ENCODE measurements around the gene CLDN12. TPM values are rescaled to one million over a fixed set of nuclear protein-coding genes. Genes with fewer than 3 reads are reported as not detected.
A peak's percentile ranks its signal among the peaks of the same experiment; 100 is the strongest.

CLDN12 gene
- polyA plus RNA-seq (ENCODE audit: insufficient read length in 4 of 4) = 10 to 100 TPM; 34.3 to 54.0 (median 52.4) TPM

DNA sequence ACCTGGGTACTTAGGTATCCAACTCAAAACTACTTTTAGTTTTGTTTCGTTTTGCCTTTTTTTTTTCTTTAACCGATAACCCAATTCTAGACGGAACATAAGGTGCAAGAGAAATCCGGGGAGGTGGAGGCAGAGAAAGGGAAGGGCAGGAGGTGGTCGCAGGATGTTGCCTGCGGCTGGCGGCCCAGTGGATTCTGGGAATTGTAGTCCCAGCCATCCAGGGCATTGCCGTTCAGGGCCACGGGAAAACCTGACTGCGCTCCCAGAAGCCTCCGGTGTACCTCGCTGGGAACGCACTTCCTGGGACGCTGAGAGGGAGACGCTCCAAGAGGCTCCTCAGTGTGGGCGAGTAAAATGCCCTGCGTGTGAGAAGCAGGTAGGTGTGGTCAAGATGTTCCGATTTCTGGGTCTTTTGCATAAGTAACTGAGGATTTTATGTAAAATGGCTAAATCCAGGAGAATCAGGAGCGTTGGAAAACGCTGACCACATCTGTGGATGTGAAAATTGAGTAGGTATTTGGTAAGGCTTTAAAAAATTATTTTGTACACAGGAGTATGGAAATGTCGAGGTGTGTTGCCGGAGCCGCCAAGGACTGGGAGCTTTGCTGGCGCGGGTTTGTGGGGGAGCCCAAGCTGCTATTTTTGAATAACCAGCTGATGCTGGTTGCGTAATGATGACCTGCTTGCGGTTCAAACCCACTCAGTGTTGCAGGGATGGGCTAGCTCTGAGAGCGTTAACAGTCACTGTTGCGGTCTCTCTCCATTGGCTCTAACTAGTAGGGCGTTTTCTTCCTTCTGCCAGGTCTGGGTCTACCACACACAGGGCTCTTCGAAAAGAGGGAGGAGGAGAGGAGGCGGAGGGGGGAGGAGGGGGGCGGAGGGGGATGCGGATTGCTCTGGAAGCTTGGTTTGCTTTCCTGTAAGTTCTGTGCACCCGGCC is at the start of gene CLDN12:
Gene CLDN12 (plus strand): TSS at position 288 of the 940 bp plus-strand sequence. CDS start 9,216 bp downstream, outside the sequence.
- peak; percentile 72 to 78 (median 74) for DNase-seq (ENCODE audit: low read depth in 4 of 4, low spot score in 3 of 4)

GRCh38 chr7:90383422-90383821 is 19.8 kb upstream of the CLDN12 start:
- no peak for DNase-seq (ENCODE audit: low read depth in 4 of 4, low spot score in 3 of 4)

DNA sequence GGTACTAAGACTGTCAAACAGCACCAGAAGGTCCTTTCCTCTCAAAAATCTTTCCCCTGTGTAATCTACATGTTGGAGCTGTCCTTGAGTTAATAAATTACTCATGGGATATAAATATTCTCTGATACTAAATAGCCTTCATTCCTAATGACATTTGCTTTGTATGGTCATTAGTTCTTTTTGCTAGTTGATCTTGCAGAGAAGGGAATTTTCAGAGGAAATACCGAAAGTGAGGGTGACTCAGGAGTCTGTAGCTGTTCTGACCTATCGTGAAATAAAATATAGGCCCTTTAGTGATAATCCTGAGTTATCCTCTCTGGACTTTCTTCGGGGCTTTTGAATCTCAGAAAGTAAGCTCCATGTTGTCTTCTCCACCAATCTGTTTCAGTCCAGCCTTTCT is 19.4 kb upstream of the CLDN12 start:
- DNase-seq (ENCODE audit: low read depth in 4 of 4, low spot score in 3 of 4) = no peak

DNA sequence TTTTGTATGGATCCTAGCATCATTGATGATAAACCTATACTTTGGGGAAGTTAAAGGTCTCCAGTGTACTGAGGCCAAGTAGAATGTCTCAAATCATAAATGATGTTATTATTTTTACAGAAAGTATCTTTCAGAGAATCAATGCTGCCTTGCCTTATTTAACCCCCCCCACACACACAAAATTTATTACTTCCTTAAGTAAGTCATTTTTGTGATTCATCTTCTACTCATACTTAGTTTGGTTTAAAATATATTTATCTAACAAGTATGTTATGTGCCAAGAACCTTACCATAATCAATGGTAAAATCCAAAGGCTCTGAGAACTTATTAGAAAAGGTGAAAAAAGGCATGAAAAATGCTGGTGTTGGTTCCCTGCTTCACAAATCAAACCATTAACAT is 18.8 kb upstream of the CLDN12 start:
- no peak for DNase-seq (ENCODE audit: low read depth in 4 of 4, low spot score in 3 of 4)

- DNase-seq (ENCODE audit: low read depth in 4 of 4, low spot score in 3 of 4) = no peak
Observed at GRCh38 chr7:90387470-90388240, 15.6 kb upstream of the CLDN12 start.

DNA sequence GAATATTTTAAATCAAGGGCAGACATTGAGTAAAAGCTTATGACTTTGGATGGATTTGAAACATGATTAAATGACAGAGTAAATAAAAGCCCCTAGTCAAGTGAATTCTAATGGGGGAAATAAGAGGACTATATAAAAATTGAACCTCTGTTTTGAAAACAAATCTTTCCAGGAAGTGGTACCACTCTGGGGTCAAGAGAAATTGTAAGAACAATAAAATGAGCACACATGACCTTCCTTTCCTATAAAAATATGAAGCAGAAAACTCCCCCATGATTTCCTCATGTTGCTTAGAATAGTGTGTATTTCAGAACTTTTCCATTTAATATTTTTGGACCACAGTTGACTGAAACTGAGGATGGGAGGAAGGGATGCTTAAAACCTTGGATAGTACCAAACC is 12.3 kb upstream of the CLDN12 start:
- DNase-seq (ENCODE audit: low read depth in 4 of 4, low spot score in 3 of 4) = no peak

GRCh38 chr7:90391488-90391887 is 11.8 kb upstream of the CLDN12 start:
- no peak for DNase-seq (ENCODE audit: low read depth in 4 of 4, low spot score in 3 of 4)

- no peak for DNase-seq (ENCODE audit: low read depth in 4 of 4, low spot score in 3 of 4)
Observed at GRCh38 chr7:90396420-90396819, 6.8 kb upstream of the CLDN12 start.

- DNase-seq (ENCODE audit: low read depth in 4 of 4, low spot score in 3 of 4) = no peak
Observed at GRCh38 chr7:90401989-90402388, 1.3 kb upstream of the CLDN12 start.

GRCh38 chr7:90402785-90403173 is 482 bp upstream of the CLDN12 start:
- no peak for DNase-seq (ENCODE audit: low read depth in 4 of 4, low spot score in 3 of 4)

DNA sequence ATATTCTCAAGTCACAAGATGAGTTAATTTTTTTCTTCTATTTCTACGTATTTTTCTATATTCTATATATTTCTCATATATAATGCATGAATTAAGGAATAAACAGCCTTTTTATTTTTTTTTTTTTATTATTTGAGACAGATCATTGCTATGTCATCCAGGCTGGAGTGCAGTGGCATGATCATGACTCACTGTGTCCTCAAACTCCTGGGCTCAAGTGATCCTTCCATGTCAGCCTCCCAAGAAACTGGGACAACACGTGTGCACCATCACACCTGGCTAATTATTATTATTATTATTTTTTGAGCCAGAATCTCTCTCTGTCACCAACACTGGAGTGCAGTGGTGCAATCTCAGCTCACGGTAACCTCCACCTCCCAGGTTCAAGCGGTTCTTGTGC is 1.5 kb downstream of the CLDN12 start:
- no peak for DNase-seq (ENCODE audit: low read depth in 4 of 4, low spot score in 3 of 4)

DNA sequence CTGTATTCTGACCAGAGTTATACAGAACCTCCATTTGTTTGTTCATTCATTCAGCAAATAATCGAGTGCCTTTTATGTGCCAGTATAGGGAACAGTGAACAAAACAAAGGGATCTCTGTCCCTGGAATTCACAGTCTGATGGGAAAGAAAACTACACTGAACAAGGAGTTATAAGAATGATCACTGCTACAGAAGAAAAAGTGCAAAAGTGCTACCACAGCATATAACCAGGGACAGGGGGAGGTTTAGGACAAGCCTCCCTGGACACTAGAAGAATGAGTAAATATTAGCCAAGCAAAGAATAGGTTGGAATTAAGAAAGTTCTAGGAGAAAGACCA is 4.2 kb downstream of the CLDN12 start:
- DNase-seq (ENCODE audit: low read depth in 4 of 4, low spot score in 3 of 4) = no peak

- DNase-seq (ENCODE audit: low read depth in 4 of 4, low spot score in 3 of 4) = no peak
Observed at GRCh38 chr7:90408142-90408541, 4.9 kb downstream of the CLDN12 start.

DNA sequence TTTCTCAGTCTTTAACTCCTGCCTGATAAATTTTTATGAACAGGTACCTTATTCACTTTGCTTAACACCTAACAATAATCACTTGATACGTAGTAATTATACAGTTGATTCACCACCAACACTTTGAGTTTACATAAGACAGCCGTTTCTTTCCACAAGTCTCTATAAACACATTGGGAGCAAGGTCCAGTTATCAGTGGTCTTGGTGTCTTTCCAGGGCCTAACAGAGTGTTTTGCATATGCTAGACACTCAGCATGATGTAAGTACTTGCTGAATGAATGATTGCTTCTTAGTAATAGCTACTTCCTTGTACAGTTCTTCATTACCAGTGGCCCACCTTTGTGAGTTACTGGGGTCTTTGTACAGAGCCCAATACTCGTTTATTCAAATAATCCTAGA is 6.4 kb downstream of the CLDN12 start:
- no peak for DNase-seq (ENCODE audit: low read depth in 4 of 4, low spot score in 3 of 4)

- DNase-seq (ENCODE audit: low read depth in 4 of 4, low spot score in 3 of 4) = no peak
Observed at GRCh38 chr7:90411510-90411909, 8.2 kb downstream of the CLDN12 start.

DNA sequence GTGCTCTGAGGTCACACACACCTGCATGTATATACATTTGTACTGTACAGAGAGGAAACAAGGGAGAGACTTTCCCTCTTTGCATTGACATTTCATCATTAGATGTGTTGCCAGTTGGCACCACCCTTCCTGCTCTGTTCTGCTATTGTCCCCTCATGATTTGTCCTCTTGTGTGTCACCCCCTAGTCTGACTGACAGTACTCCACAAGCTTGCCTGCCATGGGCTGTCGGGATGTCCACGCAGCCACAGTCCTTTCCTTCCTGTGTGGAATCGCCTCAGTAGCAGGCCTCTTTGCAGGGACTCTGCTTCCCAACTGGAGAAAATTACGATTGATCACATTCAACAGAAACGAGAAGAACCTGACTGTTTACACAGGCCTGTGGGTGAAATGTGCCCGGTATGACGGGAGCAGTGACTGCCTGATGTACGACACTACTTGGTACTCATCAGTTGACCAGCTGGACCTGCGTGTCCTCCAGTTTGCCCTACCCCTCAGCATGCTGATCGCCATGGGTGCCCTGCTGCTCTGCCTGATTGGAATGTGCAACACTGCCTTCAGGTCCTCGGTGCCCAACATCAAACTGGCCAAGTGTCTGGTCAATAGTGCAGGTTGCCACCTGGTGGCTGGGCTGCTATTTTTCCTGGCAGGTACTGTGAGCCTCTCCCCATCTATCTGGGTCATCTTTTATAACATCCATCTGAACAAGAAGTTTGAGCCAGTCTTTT is 9.4 kb downstream of the CLDN12 start:
- DNase-seq (ENCODE audit: low read depth in 4 of 4, low spot score in 3 of 4) = no peak

DNA sequence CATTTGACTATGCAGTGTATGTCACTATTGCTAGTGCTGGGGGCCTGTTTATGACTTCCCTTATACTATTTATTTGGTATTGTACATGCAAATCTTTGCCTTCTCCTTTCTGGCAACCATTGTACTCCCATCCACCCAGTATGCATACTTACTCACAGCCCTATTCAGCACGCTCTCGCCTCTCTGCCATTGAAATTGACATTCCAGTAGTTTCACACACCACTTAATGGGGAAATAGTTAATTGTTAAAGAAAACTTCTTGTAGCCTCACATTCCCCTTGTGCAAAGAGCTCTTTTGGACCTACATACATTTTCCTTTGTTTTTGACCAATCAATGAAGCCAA is 9.9 kb downstream of the CLDN12 start:
- no peak for DNase-seq (ENCODE audit: low read depth in 4 of 4, low spot score in 3 of 4)

DNA sequence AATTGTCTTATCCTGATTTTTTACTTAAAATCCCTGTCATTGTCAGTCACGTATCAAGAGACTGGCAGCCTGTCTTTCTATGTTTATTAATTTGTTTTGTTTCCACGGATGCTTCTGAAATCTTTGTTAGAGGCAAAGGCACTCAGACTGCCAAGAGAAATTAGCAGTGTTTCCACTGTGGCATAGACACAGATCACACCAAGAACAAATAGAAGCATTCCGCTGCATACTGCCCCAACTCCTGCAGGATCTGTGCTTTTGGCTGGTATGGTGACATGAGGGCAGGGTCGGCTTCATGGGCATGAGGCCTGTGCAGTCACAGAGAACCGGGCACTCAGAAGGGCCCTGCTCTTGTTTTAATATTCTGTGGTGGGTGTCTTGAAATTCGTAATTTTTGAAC is 18.4 kb downstream of the CLDN12 start:
- no peak for DNase-seq (ENCODE audit: low read depth in 4 of 4, low spot score in 3 of 4)

GRCh38 chr7:90424720-90425119 is 21.5 kb downstream of the CLDN12 start:
- DNase-seq (ENCODE audit: low read depth in 4 of 4, low spot score in 3 of 4) = no peak

- DNase-seq (ENCODE audit: low read depth in 4 of 4, low spot score in 3 of 4) = no peak
Observed at GRCh38 chr7:90425376-90425775, 22.1 kb downstream of the CLDN12 start.
